Measurements from ENCODE around the gene B4GALT7.

GRCh38 chr5:177600508-177601018, 631 bp downstream of the B4GALT7 start:
- TF ChIP-seq, protein P1, sequence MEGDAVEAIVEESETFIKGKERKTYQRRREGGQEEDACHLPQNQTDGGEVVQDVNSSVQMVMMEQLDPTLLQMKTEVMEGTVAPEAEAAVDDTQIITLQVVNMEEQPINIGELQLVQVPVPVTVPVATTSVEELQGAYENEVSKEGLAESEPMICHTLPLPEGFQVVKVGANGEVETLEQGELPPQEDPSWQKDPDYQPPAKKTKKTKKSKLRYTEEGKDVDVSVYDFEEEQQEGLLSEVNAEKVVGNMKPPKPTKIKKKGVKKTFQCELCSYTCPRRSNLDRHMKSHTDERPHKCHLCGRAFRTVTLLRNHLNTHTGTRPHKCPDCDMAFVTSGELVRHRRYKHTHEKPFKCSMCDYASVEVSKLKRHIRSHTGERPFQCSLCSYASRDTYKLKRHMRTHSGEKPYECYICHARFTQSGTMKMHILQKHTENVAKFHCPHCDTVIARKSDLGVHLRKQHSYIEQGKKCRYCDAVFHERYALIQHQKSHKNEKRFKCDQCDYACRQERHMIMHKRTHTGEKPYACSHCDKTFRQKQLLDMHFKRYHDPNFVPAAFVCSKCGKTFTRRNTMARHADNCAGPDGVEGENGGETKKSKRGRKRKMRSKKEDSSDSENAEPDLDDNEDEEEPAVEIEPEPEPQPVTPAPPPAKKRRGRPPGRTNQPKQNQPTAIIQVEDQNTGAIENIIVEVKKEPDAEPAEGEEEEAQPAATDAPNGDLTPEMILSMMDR (IDR thresholded peaks at IDR 0.05; ENCODE audit: insufficient read depth, low read length, poor library complexity, severe bottlenecking) = no peak
- TF ChIP-seq EZH2phosphoT487 (conservative IDR thresholded peaks at IDR 0.05; ENCODE audit: low read length) = no peak
